ENCODE data around the gene CAPN5. TPM values are rescaled to one million over a fixed set of nuclear protein-coding genes. Genes with fewer than 3 reads are reported as not detected.
A peak's percentile ranks its signal among the peaks of the same experiment; 100 is the strongest.

CAPN5 gene
- total RNA-seq, 1 experiment from 2014 or later: 22.3 TPM

DNA sequence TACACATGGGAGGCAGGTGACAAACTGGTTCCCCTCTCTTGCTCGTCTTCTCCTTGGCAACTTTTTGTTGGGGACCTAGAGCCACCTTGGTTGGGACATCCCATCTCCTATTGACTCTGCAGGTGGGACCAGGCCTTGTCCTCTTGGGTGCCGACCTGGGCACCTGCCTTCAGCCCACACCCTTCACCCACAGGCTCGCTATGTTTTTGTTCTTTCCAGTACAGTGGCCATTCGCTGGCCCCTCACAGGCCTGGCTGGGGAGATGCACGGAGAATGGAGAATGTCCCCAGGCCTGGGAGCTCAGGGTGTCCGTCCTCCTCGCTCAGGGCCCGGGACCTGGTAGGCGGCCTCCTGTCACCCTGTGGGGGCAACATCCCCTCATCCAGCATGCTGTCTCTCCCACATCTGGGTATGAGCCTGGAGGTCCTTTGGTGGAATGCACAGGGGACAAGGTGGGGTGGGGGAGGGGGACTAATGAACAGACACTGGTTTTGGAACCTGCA lies 21.0 kb downstream of the CAPN5 start:
- no peak for DNase-seq
- intact Hi-C loops (cut with micrococcal nuclease; ENCODE audit: unreplicated experiment): loop anchor here (2.0 kb wide), 1 partner anchor 13 kb away; no protein-coding TSS in a partner anchor
- CTCF ChIA-PET: interaction anchor here (1.6 to 1.7 kb wide), 2 partner anchors 14 to 40 kb away, joined by 5 to 9 read pairs; no protein-coding TSS in a partner anchor
- no peak overlapping the region for H3K4me3 Mint-ChIP-seq (ENCODE audit: low read depth, unreplicated experiment)
- TF ChIP-seq, protein P1, sequence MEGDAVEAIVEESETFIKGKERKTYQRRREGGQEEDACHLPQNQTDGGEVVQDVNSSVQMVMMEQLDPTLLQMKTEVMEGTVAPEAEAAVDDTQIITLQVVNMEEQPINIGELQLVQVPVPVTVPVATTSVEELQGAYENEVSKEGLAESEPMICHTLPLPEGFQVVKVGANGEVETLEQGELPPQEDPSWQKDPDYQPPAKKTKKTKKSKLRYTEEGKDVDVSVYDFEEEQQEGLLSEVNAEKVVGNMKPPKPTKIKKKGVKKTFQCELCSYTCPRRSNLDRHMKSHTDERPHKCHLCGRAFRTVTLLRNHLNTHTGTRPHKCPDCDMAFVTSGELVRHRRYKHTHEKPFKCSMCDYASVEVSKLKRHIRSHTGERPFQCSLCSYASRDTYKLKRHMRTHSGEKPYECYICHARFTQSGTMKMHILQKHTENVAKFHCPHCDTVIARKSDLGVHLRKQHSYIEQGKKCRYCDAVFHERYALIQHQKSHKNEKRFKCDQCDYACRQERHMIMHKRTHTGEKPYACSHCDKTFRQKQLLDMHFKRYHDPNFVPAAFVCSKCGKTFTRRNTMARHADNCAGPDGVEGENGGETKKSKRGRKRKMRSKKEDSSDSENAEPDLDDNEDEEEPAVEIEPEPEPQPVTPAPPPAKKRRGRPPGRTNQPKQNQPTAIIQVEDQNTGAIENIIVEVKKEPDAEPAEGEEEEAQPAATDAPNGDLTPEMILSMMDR (IDR thresholded peaks at IDR 0.05; ENCODE audit: unreplicated experiment): no peak
- H3K27ac Mint-ChIP-seq (ENCODE audit: unreplicated experiment): no peak overlapping the region
- no peaks in the 10 kb centered on the region for H3K9me3 Mint-ChIP-seq (ENCODE audit: low read depth, unreplicated experiment)
- H3K27me3 Mint-ChIP-seq (ENCODE audit: unreplicated experiment): no peaks in the 10 kb centered on the region
- peaks cover 60% of the 10 kb centered on the region for H3K4me1 Mint-ChIP-seq (ENCODE audit: low read depth, unreplicated experiment)
- BruUV-seq (replicated peaks): no TSS peak
- peaks cover 13% of the 10 kb centered on the region for H3K36me3 Mint-ChIP-seq (ENCODE audit: insufficient read depth, unreplicated experiment)

DNA sequence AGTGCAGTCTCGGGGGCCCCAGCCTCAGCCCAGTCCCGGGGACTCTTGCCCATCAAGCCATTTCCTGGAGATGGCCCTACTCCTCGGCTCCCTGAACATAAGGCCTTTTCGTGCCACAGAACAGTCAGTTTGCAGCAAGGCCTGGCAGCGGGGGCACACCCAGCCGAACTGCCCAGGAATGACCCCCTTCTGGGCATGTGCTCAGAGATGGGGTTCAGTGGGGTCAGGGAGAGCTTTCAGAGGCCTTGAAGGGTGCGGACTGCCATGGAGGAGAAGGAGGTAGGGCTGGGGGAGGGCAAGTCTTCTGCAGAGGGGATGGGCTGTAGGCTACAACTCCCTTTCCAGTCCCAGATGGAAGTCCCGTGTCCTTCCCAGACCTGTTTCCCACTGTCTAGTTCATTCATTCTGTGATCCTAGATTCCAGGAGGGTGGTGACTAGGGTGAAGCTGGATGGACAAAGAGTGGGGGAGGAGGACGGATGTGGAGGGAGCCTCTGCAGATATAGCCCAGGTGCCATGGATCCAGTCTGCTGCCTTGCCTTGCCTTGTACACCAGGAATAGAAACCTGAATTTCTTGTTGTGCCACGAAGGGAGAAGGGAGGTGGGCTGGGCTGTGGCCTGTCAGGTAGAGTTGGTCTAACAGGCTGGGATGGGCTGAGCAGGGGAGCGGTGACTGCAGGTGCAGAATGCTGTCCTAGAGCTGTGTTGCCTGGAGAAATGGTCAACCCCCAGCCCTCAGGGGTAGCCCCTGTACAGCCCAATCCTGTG lies 21.6 kb downstream of the CAPN5 start:
- H3K4me1 Mint-ChIP-seq (ENCODE audit: low read depth, unreplicated experiment): peaks cover 60% of the 10 kb centered on the region
- no peaks in the 10 kb centered on the region for H3K9me3 Mint-ChIP-seq (ENCODE audit: low read depth, unreplicated experiment)
- BruUV-seq (replicated peaks): no TSS peak
- DNase-seq: peak; percentile 78
- H3K36me3 Mint-ChIP-seq (ENCODE audit: insufficient read depth, unreplicated experiment): peaks cover 13% of the 10 kb centered on the region
- TF ChIP-seq, protein P1 (IDR thresholded peaks at IDR 0.05; ENCODE audit: unreplicated experiment): no peak
- no peaks in the 10 kb centered on the region for H3K27me3 Mint-ChIP-seq (ENCODE audit: unreplicated experiment)
- CTCF ChIA-PET: interaction anchor here (1.2 to 4.0 kb wide), 3 partner anchors 15 to 26 kb away, joined by 4 to 71 read pairs (median 9); no protein-coding TSS in a partner anchor
- intact Hi-C loops (cut with micrococcal nuclease; ENCODE audit: unreplicated experiment): loop anchor here (2.0 kb wide), 1 partner anchor 14 kb away; no protein-coding TSS in a partner anchor
- peak overlapping the region; percentile 70 for H3K27ac Mint-ChIP-seq (ENCODE audit: unreplicated experiment)
- H3K4me3 Mint-ChIP-seq (ENCODE audit: low read depth, unreplicated experiment): no peak overlapping the region

DNA sequence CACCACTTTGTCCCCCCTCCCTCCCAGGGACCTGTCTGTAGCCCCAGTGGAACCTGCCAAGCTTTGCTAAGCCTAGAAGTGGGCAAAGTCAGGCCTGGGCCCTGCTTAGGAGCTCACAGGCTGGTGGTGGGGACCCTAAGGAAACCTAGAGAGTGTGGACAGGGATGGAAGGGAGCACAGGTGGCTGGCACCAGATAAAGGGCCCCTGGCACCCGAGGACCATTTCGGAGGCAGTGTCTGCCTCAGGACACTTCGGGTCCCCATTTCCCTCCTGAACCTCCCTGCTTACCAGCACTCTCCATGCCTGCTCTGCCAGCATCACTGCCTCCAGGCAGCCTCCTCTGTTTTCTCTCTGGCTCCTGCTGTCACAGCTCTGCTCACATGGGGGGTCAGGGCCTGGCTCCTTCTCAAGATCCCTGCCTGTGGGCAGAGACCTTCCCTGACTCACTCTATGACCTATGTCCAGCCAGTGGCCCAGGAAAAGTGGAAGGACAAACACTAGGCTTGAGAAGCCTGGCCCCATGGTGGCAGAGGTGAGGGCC lies 22.3 kb downstream of the CAPN5 start:
- DNase-seq: no peak
- peaks cover 60% of the 10 kb centered on the region for H3K4me1 Mint-ChIP-seq (ENCODE audit: low read depth, unreplicated experiment)
- H3K4me3 Mint-ChIP-seq (ENCODE audit: low read depth, unreplicated experiment): no peak overlapping the region
- BruUV-seq (replicated peaks): no TSS peak
- TF ChIP-seq, protein P1 (IDR thresholded peaks at IDR 0.05; ENCODE audit: unreplicated experiment): no peak
- intact Hi-C loops (cut with micrococcal nuclease; ENCODE audit: unreplicated experiment): loop anchor here (2.0 kb wide), 1 partner anchor 14 kb away; no protein-coding TSS in a partner anchor
- no peaks in the 10 kb centered on the region for H3K27me3 Mint-ChIP-seq (ENCODE audit: unreplicated experiment)
- CTCF ChIA-PET: interaction anchor here (1.2 to 4.0 kb wide), 3 partner anchors 16 to 26 kb away, joined by 4 to 71 read pairs (median 9); no protein-coding TSS in a partner anchor
- H3K27ac Mint-ChIP-seq (ENCODE audit: unreplicated experiment): peak overlapping the region; percentile 70
- peaks cover 13% of the 10 kb centered on the region for H3K36me3 Mint-ChIP-seq (ENCODE audit: insufficient read depth, unreplicated experiment)
- no peaks in the 10 kb centered on the region for H3K9me3 Mint-ChIP-seq (ENCODE audit: low read depth, unreplicated experiment)

DNA sequence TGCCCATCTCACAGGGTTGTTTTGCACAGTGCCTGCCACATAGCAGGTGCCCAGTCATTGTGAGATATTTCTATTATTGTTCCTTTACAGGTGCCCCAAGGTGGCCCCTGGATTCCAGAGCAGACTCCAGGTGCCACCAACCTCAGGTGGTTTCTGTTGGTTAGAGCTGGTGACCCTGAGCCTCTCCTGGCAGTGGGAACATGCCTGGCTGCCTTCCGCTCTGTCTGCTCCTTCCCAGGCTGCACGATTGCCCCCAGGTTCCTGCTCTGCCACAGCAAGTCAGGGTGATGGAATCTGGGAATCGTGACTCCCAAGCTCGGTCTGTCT lies 23.2 kb downstream of the CAPN5 start:
- TF ChIP-seq, protein P1 (IDR thresholded peaks at IDR 0.05; ENCODE audit: unreplicated experiment): no peak
- peaks cover 60% of the 10 kb centered on the region for H3K4me1 Mint-ChIP-seq (ENCODE audit: low read depth, unreplicated experiment)
- H3K27ac Mint-ChIP-seq (ENCODE audit: unreplicated experiment): no peak overlapping the region
- no TSS peak for BruUV-seq (replicated peaks)
- intact Hi-C loops (cut with micrococcal nuclease; ENCODE audit: unreplicated experiment): no loop called here
- H3K4me3 Mint-ChIP-seq (ENCODE audit: low read depth, unreplicated experiment): no peak overlapping the region
- no peak for DNase-seq
- CTCF ChIA-PET: interaction anchor here (1.6 to 4.0 kb wide), 7 partner anchors 15 to 63 kb away, joined by 7 to 97 read pairs (median 23); partner anchors contain the start of gene CAPN5
- peaks cover 13% of the 10 kb centered on the region for H3K36me3 Mint-ChIP-seq (ENCODE audit: insufficient read depth, unreplicated experiment)
- H3K27me3 Mint-ChIP-seq (ENCODE audit: unreplicated experiment): no peaks in the 10 kb centered on the region
- no peaks in the 10 kb centered on the region for H3K9me3 Mint-ChIP-seq (ENCODE audit: low read depth, unreplicated experiment)

Data from Calu3 (cell line).